K562 (cell line): Measurements from ENCODE around the gene LY6G6C. TPM values are rescaled to one million over a fixed set of nuclear protein-coding genes. Genes with fewer than 3 reads are reported as not detected.

ENCODE experiments used
- CXXC5 ChIP-seq: fragments of 250-450 bp; sonication (Bioruptor Pico); IDR thresholded peaks from 2 replicates; pipeline ENCODE4 v1.8.0; 2022; ENCODE audit warnings: inconsistent platforms, mild to moderate bottlenecking, moderate library complexity
- DMBX1 ChIP-seq: fragments of 250-450 bp; sonication (Bioruptor Pico); IDR thresholded peaks from 2 replicates; pipeline ENCODE4 v1.8.0; 2022; ENCODE audit warnings: inconsistent platforms, mild to moderate bottlenecking, moderate library complexity, borderline replicate concordance
- E2F1 ChIP-seq: sonication (generic); formaldehyde crosslinking; IDR thresholded peaks from 2 replicates; pipeline ENCODE4 v1.8.1; 2023; ENCODE audit warnings: mild to moderate bottlenecking, missing genetic modification reagents, moderate library complexity
- E2F5 ChIP-seq: sonication (generic); formaldehyde crosslinking; IDR thresholded peaks from 2 replicates; pipeline ENCODE4 v1.8.0; 2022; ENCODE audit warnings: mild to moderate bottlenecking, missing genetic modification reagents
- FOSL1 ChIP-seq: fragments of 200-800 bp; sonication (Bioruptor generic); conservative IDR thresholded peaks from 2 replicates; pipeline ENCODE4 v1.6.1; 2016; ENCODE audit warnings: missing genetic modification characterization, missing compliant biosample characterization
- FOXM1 ChIP-seq, 2 experiments: fragments of 450-650 bp in 1 of 2; sonication (generic) in 1 of 2; formaldehyde crosslinking in 1 of 2; IDR thresholded peaks; 2 replicates each; pipeline versions ENCODE4 v1.6.1 to v1.9.0; 2017 to 2022; ENCODE audit warnings: low read depth in 2 of 2, mild to moderate bottlenecking in 2 of 2, missing genetic modification reagents in 1 of 2, moderate library complexity in 1 of 2
- HBP1 ChIP-seq: fragments of 450-650 bp; formaldehyde crosslinking; IDR thresholded peaks from 2 replicates; pipeline ENCODE4 v1.4.0; 2022; ENCODE audit warnings: missing genetic modification characterization
- JUND ChIP-seq, 2 experiments: IDR thresholded peaks; 2 replicates in 1 of 2; 3 replicates in 1 of 2; pipeline ENCODE4 v1.6.1; 2011; ENCODE audit warnings: borderline replicate concordance in 2 of 2, low read depth in 2 of 2, low read length in 2 of 2, improper control_type of control experiment in 1 of 2, missing biosample characterization in 1 of 2, missing genetic modification characterization in 1 of 2, missing genetic modification reagents in 1 of 2
- KLF6 ChIP-seq: fragments of 250-450 bp; sonication (Bioruptor Pico); IDR thresholded peaks from 2 replicates; pipeline ENCODE4 v1.4.0; 2020; ENCODE audit warnings: mild to moderate bottlenecking, moderate library complexity, borderline replicate concordance
- MLX ChIP-seq, 2 experiments: fragments of 450-650 bp in 1 of 2; sonication (generic) in 1 of 2; formaldehyde crosslinking; conservative IDR thresholded peaks; 2 replicates each; pipeline versions ENCODE4 v1.4.0 to v1.8.1; 2020 to 2022; ENCODE audit warnings: mild to moderate bottlenecking in 1 of 2, missing genetic modification reagents in 1 of 2
- NONO ChIP-seq, 2 experiments: fragments of 200-400 bp in 1 of 2; fragments of 450-650 bp in 1 of 2; formaldehyde crosslinking in 1 of 2; IDR thresholded peaks; 2 replicates each; pipeline ENCODE4 v1.6.1; 2017; ENCODE audit warnings: low read depth in 2 of 2, mild to moderate bottlenecking in 2 of 2, moderate library complexity in 2 of 2, low read length in 1 of 2
- OTX1 ChIP-seq: fragments of 450-650 bp; formaldehyde crosslinking; IDR thresholded peaks from 2 replicates; pipeline ENCODE4 v1.4.0; 2022; ENCODE audit warnings: mild to moderate bottlenecking
- POU5F1 ChIP-seq: fragments of 150-350 bp; IDR thresholded peaks from 2 replicates; pipeline ENCODE4 v1.6.1; 2014; ENCODE audit warnings: borderline replicate concordance, low read length, low read depth, mild to moderate bottlenecking; ENCODE audit not compliant: partially characterized antibody
- SMARCA4 ChIP-seq: fragments of 450-650 bp; IDR thresholded peaks from 2 replicates; pipeline ENCODE4 v1.6.1; 2016
- SMARCC2 ChIP-seq: fragments of 450-650 bp; IDR thresholded peaks from 2 replicates; pipeline ENCODE4 v1.6.1; 2017; ENCODE audit warnings: antibody characterized with exemption, moderate library complexity, mild to moderate bottlenecking, low read depth
- SMC3 ChIP-seq: conservative IDR thresholded peaks from 2 replicates; pipeline ENCODE4 v1.6.1; 2011; ENCODE audit warnings: low read depth, low read length, improper control_type of control experiment; ENCODE audit not compliant: insufficient read depth
- SRSF7 ChIP-seq: fragments of 200-400 bp; formaldehyde crosslinking; optimal IDR thresholded peaks from 2 replicates; pipeline ENCODE3; 2017; ENCODE audit warnings: mild to moderate bottlenecking, low read depth, low read length
- TCF3 ChIP-seq: sonication (generic); formaldehyde crosslinking; IDR thresholded peaks from 2 replicates; pipeline ENCODE4 v1.4.0; 2020; ENCODE audit warnings: mild to moderate bottlenecking, missing genetic modification reagents
- ZFP36 ChIP-seq: fragments of 150-350 bp; IDR thresholded peaks from 2 replicates; pipeline ENCODE4 v1.6.1; 2018; ENCODE audit warnings: low read length, low read depth; ENCODE audit not compliant: partially characterized antibody
- ZFX ChIP-seq: sonication (generic); formaldehyde crosslinking; IDR thresholded peaks from 2 replicates; pipeline ENCODE4 v1.8.0; 2022; ENCODE audit warnings: mild to moderate bottlenecking, missing genetic modification reagents, moderate library complexity
- ZNF57 ChIP-seq: fragments of 450-650 bp; formaldehyde crosslinking; IDR thresholded peaks from 2 replicates; pipeline ENCODE4 v1.4.0; 2020; ENCODE audit warnings: mild to moderate bottlenecking, moderate library complexity
- polyA plus RNA-seq, 8 experiments: library from polyadenylated mRNA; depleted of rRNA in 4 of 8; stranded (reverse) in 5 of 8; unstranded in 3 of 8; fragments of >200 nt; fragmentation: Nextera tagmentation in 2 of 8; fragmentation: Illumina TruSeq in 1 of 8; extraction: Ambion mirVana in 2 of 8; extraction: Trizol in 1 of 8; gene quantifications; 2 replicates each; pipeline versions ENCODE4 v1.2.1 to v1.2.3, GENCODE V29; 2011 to 2014; ENCODE audit warnings: inconsistent platforms in 1 of 8, missing spikeins in 1 of 8
- total RNA-seq, 7 experiments: library from RNA; depleted of rRNA in 6 of 7; stranded (reverse); fragments of >200 nt in 6 of 7; fragmentation: Illumina TruSeq in 2 of 7; extraction: Trizol in 2 of 7; gene quantifications; 2 replicates each; pipeline versions ENCODE4 v1.2.1 to v1.2.3, GENCODE V29; 2011 to 2021; ENCODE audit warnings: low replicate concordance in 1 of 7

LY6G6C gene
- total and polyA plus RNA-seq, 9 of the 15 experiments (the other 6 are each of a cell fraction or from before 2014, with no cell fraction given), result 0.06 to 0.20 TPM; not detected in 7

GRCh38 chr6:31727034-31727716 lies 5.6 kb upstream of the LY6G6C start (continued):
- TF ChIP-seq SMC3 (0 out of 2 replicates have a peak, but pooled peaks have one; percentile 17), ZFX (CRISPR knock-in tag) (no peak), CXXC5 (CRISPR knock-in tag) (peak; percentile 46), JUND (IDR thresholded peaks at IDR 0.05; ENCODE audit: borderline replicate concordance, low read depth, low read length) (peak; percentile 22; the same call in 1 of the 2 replicates), JUND (tag; IDR thresholded peaks at IDR 0.05; ENCODE audit: borderline replicate concordance, low read depth, low read length) (peak; percentile 72; the same call in 2 of the 3 replicates), ZNF57 (CRISPR knock-in tag) (peak; percentile 41; the same call in 1 of the 2 replicates), FOSL1 (tag) (peak; percentile 48; the same call in 1 of the 2 replicates), SMARCC2 (peak; percentile 23; the same call in 1 of the 2 replicates), KLF6 (CRISPR knock-in tag) (peak; percentile 12; the same call in 1 of the 2 replicates), SMARCA4 (peak; percentile 12; the same call in 1 of the 2 replicates), SRSF7 (no peak), TCF3 (CRISPR knock-in tag) (peak; percentile 44), DMBX1 (CRISPR knock-in tag) (0 out of 2 replicates have a peak, but pooled peaks have one; percentile 54), FOXM1 (IDR thresholded peaks at IDR 0.05; ENCODE audit: low read depth) (no peak), FOXM1 (CRISPR knock-in tag; IDR thresholded peaks at IDR 0.05; ENCODE audit: low read depth) (0 out of 2 replicates have a peak, but pooled peaks have one; percentile 40), MLX (CRISPR knock-in tag; conservative IDR thresholded peaks at IDR 0.05) (peak in 1 of 2 experiments; percentile 47; a peak in 2 of 4 replicates), HBP1 (CRISPR knock-in tag) (peak; percentile 70; the same call in 1 of the 2 replicates), POU5F1 (no peak), ZFP36 (peak; percentile 2), OTX1 (CRISPR knock-in tag) (peak; percentile 9; the same call in 1 of the 2 replicates), E2F1 (0 out of 2 replicates have a peak, but pooled peaks have one; percentile 25), NONO (IDR thresholded peaks at IDR 0.05; ENCODE audit: low read depth in 2 of 2, low read length in 1 of 2) (no peak), E2F5 (CRISPR knock-in tag) (0 out of 2 replicates have a peak, but pooled peaks have one; percentile 77)
